ENCODE measurements around the gene SMNDC1. TPM values are rescaled to one million over a fixed set of nuclear protein-coding genes. Genes with fewer than 3 reads are reported as not detected.
A peak's percentile ranks its signal among the peaks of the same experiment; 100 is the strongest.
"Not testable (repeated sequence)": the region's sequence is repeated elsewhere in the genome, so short reads cannot be mapped to it uniquely, and the experiment has no call there.

Gene SMNDC1
- total RNA-seq, 1 donor from 2014 or later: 46.7 TPM

DNA sequence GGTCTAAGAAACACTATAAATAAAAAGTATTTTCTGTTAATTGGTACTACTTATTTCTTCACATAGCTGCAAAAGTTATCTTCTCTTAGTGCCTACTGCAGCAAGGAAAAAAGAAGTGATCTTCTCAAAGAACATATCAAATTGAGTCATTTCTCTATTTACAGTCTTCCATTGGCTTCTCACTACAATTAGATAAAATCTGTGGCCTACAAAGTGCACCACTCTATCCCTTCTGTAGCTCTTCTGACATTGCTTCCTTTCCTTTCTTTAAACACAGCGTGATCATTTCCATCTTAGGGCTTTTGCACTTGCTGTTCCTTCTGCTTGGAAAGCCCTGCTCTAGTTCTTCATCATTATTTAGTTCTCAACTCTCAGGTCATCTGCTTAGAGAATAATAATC lies 52.6 kb downstream of the SMNDC1 start:
- Histone ChIP-seq H3K9ac (ENCODE audit: low read length) (no peak overlapping the region), H3K27ac (ENCODE audit: low read depth, low read length) (no peak overlapping the region), H3K4me3 (ENCODE audit: insufficient read depth, low read depth, low read length) (no peak overlapping the region), H2AFZ (ENCODE audit: low read depth, low read length) (no peak overlapping the region), H3K36me3 (ENCODE audit: insufficient read depth, low read length) (no peaks in the 10 kb centered on the region), H3K79me2 (ENCODE audit: insufficient read depth, low read length) (no peaks in the 10 kb centered on the region), H4K20me1 (ENCODE audit: insufficient read depth, low read length) (no peaks in the 10 kb centered on the region), H3K9me3 (ENCODE audit: insufficient read depth, low read depth, low read length) (no peaks in the 10 kb centered on the region), H3K4me2 (ENCODE audit: low read length) (no peak overlapping the region), H3K27me3 (ENCODE audit: insufficient read depth, low read length) (no peaks in the 10 kb centered on the region), H3K4me1 (ENCODE audit: insufficient read depth, low read length) (no peaks in the 10 kb centered on the region)
- Mint-ChIP-seq H3K4me3 (ENCODE audit: unreplicated experiment) (no peak overlapping the region), H3K27me3 (ENCODE audit: low read depth, unreplicated experiment) (no peaks in the 10 kb centered on the region), H3K27ac (ENCODE audit: unreplicated experiment) (no peak overlapping the region), H3K9me3 (ENCODE audit: unreplicated experiment) (no peaks in the 10 kb centered on the region), H3K4me1 (ENCODE audit: low read depth, unreplicated experiment) (peaks cover 8% of the 10 kb centered on the region), H3K36me3 (ENCODE audit: low read depth, unreplicated experiment) (no peaks in the 10 kb centered on the region)
- TF ChIP-seq EZH2 (IDR thresholded peaks at IDR 0.05; ENCODE audit: insufficient read depth, low read length): no peak
- no peak for DNase-seq (ENCODE audit: low read depth)
- FAIRE-seq: no peak

GRCh38 chr10:110251392-110251791 lies 53.3 kb downstream of the SMNDC1 start:
- H3K27me3 ChIP-seq (ENCODE audit: insufficient read depth, low read length); H3K79me2 ChIP-seq (ENCODE audit: insufficient read depth, low read length); H3K36me3 Mint-ChIP-seq (ENCODE audit: low read depth, unreplicated experiment); H3K9me3 ChIP-seq (ENCODE audit: insufficient read depth, low read depth, low read length); H3K4me1 ChIP-seq (ENCODE audit: insufficient read depth, low read length); H3K36me3 ChIP-seq (ENCODE audit: insufficient read depth, low read length); H3K27me3 Mint-ChIP-seq (ENCODE audit: low read depth, unreplicated experiment); H3K4me1 Mint-ChIP-seq (ENCODE audit: low read depth, unreplicated experiment); DNase-seq (ENCODE audit: low read depth); H3K4me3 ChIP-seq (ENCODE audit: insufficient read depth, low read depth, low read length); H3K27ac ChIP-seq (ENCODE audit: low read depth, low read length); H3K4me2 ChIP-seq (ENCODE audit: low read length); H3K4me3 Mint-ChIP-seq (ENCODE audit: unreplicated experiment); H3K9ac ChIP-seq (ENCODE audit: low read length); H2AFZ ChIP-seq (ENCODE audit: low read depth, low read length); H4K20me1 ChIP-seq (ENCODE audit: insufficient read depth, low read length); H3K9me3 Mint-ChIP-seq (ENCODE audit: unreplicated experiment): not testable (repeated sequence)
- H3K27ac Mint-ChIP-seq (ENCODE audit: unreplicated experiment): peak overlapping the region; percentile 29
- FAIRE-seq: peak; percentile 49

DNA sequence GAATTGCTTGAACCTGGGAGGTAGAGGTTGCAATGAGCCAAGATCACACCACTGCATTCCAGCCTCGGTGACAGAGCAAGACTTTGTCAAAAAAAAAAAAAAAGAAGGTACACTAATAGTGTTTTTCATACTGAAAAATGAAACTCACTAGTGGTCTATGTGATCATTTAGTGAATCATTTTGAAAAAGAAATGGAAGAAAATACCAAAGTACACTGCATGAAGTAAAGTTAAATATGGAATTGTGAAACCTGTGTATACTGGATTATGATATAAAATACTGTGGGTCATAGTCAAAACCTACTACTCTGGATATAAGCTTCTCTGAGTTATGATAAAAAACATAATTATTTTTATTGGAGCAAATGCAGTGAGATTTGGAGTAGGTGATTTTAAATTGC lies 55.2 kb downstream of the SMNDC1 start:
- not testable (repeated sequence) for H3K27ac ChIP-seq (ENCODE audit: low read depth, low read length); H2AFZ ChIP-seq (ENCODE audit: low read depth, low read length); H3K27me3 Mint-ChIP-seq (ENCODE audit: low read depth, unreplicated experiment); H3K27ac Mint-ChIP-seq (ENCODE audit: unreplicated experiment); H3K4me1 Mint-ChIP-seq (ENCODE audit: low read depth, unreplicated experiment); H3K9ac ChIP-seq (ENCODE audit: low read length); DNase-seq (ENCODE audit: low read depth); H3K9me3 Mint-ChIP-seq (ENCODE audit: unreplicated experiment); H4K20me1 ChIP-seq (ENCODE audit: insufficient read depth, low read length); H3K4me3 Mint-ChIP-seq (ENCODE audit: unreplicated experiment); H3K27me3 ChIP-seq (ENCODE audit: insufficient read depth, low read length); H3K4me2 ChIP-seq (ENCODE audit: low read length); H3K79me2 ChIP-seq (ENCODE audit: insufficient read depth, low read length); H3K4me3 ChIP-seq (ENCODE audit: insufficient read depth, low read depth, low read length); FAIRE-seq; H3K9me3 ChIP-seq (ENCODE audit: insufficient read depth, low read depth, low read length); H3K36me3 Mint-ChIP-seq (ENCODE audit: low read depth, unreplicated experiment); H3K4me1 ChIP-seq (ENCODE audit: insufficient read depth, low read length); H3K36me3 ChIP-seq (ENCODE audit: insufficient read depth, low read length)

- H3K36me3 ChIP-seq (ENCODE audit: insufficient read depth, low read length); H2AFZ ChIP-seq (ENCODE audit: low read depth, low read length); H3K4me1 ChIP-seq (ENCODE audit: insufficient read depth, low read length); FAIRE-seq; H3K9me3 Mint-ChIP-seq (ENCODE audit: unreplicated experiment); H3K27ac Mint-ChIP-seq (ENCODE audit: unreplicated experiment); H3K27ac ChIP-seq (ENCODE audit: low read depth, low read length); H3K36me3 Mint-ChIP-seq (ENCODE audit: low read depth, unreplicated experiment); H3K4me3 Mint-ChIP-seq (ENCODE audit: unreplicated experiment); H3K4me1 Mint-ChIP-seq (ENCODE audit: low read depth, unreplicated experiment); H3K4me3 ChIP-seq (ENCODE audit: insufficient read depth, low read depth, low read length); H3K9ac ChIP-seq (ENCODE audit: low read length); H4K20me1 ChIP-seq (ENCODE audit: insufficient read depth, low read length); H3K27me3 Mint-ChIP-seq (ENCODE audit: low read depth, unreplicated experiment); H3K27me3 ChIP-seq (ENCODE audit: insufficient read depth, low read length); H3K4me2 ChIP-seq (ENCODE audit: low read length); H3K9me3 ChIP-seq (ENCODE audit: insufficient read depth, low read depth, low read length); DNase-seq (ENCODE audit: low read depth); H3K79me2 ChIP-seq (ENCODE audit: insufficient read depth, low read length): not testable (repeated sequence)
Measured at GRCh38 chr10:110247833-110248232, 56.9 kb downstream of the SMNDC1 start.
